HEK293T (cell line): ENCODE measurements around the gene NEMP1.

Experiments
- BHLHE40 ChIP-seq: fragments of 450-650 bp; IDR thresholded peaks from 2 replicates; pipeline ENCODE4 v1.6.1; 2016; ENCODE audit warnings: mild to moderate bottlenecking, moderate library complexity, borderline replicate concordance
- CTBP1 ChIP-seq: fragments of 450-650 bp; IDR thresholded peaks from 2 replicates; pipeline ENCODE4 v1.6.1; 2016; ENCODE audit warnings: borderline replicate concordance
- ELF4 ChIP-seq: fragments of 450-650 bp; IDR thresholded peaks from 2 replicates; pipeline ENCODE4 v1.6.1; 2017; ENCODE audit warnings: antibody characterized with exemption
- FOXA1 ChIP-seq: fragments of 450-650 bp; IDR thresholded peaks from 2 replicates; pipeline ENCODE4 v1.6.1; 2016; ENCODE audit warnings: mild to moderate bottlenecking
- FOXK2 ChIP-seq: fragments of 450-650 bp; IDR thresholded peaks from 2 replicates; pipeline ENCODE4 v1.6.1; 2016; ENCODE audit warnings: mild to moderate bottlenecking
- FOXM1 ChIP-seq: fragments of 450-650 bp; IDR thresholded peaks from 2 replicates; pipeline ENCODE4 v1.6.1; 2017; ENCODE audit warnings: mild to moderate bottlenecking, borderline replicate concordance
- HDGF ChIP-seq: fragments of 450-650 bp; IDR thresholded peaks from 2 replicates; pipeline ENCODE4 v1.6.1; 2017; ENCODE audit warnings: antibody characterized with exemption, borderline replicate concordance
- L3MBTL2 ChIP-seq: fragments of 450-650 bp; conservative IDR thresholded peaks from 2 replicates; pipeline ENCODE4 v1.6.1; 2016; ENCODE audit warnings: mild to moderate bottlenecking
- LEF1 ChIP-seq: fragments of 450-650 bp; IDR thresholded peaks from 2 replicates; pipeline ENCODE4 v1.6.1; 2017; ENCODE audit warnings: mild to moderate bottlenecking, borderline replicate concordance
- PKNOX1 ChIP-seq: fragments of 450-650 bp; IDR thresholded peaks from 2 replicates; pipeline ENCODE4 v1.6.1; 2016
- SP1 ChIP-seq: fragments of 450-650 bp; IDR thresholded peaks from 2 replicates; pipeline ENCODE4 v1.6.1; 2017
- SUZ12 ChIP-seq: fragments of 450-650 bp; IDR thresholded peaks from 2 replicates; pipeline ENCODE4 v1.6.1; 2016; ENCODE audit warnings: mild to moderate bottlenecking
- TARDBP ChIP-seq: fragments of 450-650 bp; IDR thresholded peaks from 2 replicates; pipeline ENCODE4 v1.6.1; 2016
- ZNF384 ChIP-seq: fragments of 450-650 bp; IDR thresholded peaks from 2 replicates; pipeline ENCODE4 v1.6.1; 2016

- TF ChIP-seq HDGF, result no peak
- TF ChIP-seq SUZ12, result no peak
- TF ChIP-seq FOXM1, result no peak
- TF ChIP-seq ELF4, result no peak
- no peak for TF ChIP-seq BHLHE40
- no peak for TF ChIP-seq CTBP1
- TF ChIP-seq TARDBP, result no peak
- no peak for TF ChIP-seq FOXA1
- TF ChIP-seq LEF1, result no peak
- TF ChIP-seq ZNF384, result no peak
- no peak for TF ChIP-seq SP1
- TF ChIP-seq L3MBTL2, result no peak
- no peak for TF ChIP-seq FOXK2
- TF ChIP-seq PKNOX1, result no peak
Observed at GRCh38 chr12:57033431-57033830, 45.2 kb downstream of the NEMP1 start.
